ENCODE results near the gene NCS1. TPM values are rescaled to one million over a fixed set of nuclear protein-coding genes. Genes with fewer than 3 reads are reported as not detected.
A peak's percentile ranks its signal among the peaks of the same experiment; 100 is the strongest.

NCS1 gene
- total RNA-seq, 1 donor from 2014 or later = 37.7 TPM

DNA sequence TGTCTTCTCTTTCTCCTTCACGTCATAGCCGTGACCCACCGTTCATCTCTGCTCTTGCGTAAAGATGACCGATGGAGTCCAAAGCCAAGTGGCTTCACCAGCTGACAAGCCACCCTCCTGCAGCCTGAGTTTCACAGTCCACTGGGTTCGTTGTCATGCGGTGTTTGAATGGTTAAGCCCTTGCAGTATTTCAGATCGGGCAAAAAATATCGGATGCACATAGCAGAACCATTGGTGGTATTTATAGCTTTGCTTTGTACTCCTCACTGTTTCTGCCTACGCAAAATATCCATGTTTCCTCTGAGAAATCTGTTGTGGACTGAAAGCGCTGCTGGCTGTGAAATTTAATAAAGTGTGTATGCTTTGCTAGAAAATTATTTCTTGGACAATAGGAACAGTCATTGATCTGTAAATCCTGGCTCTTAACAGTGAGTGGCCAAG is 34.5 kb upstream of the NCS1 start:
- Mint-ChIP-seq H3K27me3 (ENCODE audit: unreplicated experiment) (no peaks in the 10 kb centered on the region), H3K4me1 (ENCODE audit: unreplicated experiment) (peaks cover 14% of the 10 kb centered on the region), H3K27ac (ENCODE audit: unreplicated experiment) (peak overlapping the region; percentile 66), H3K36me3 (ENCODE audit: unreplicated experiment) (peaks cover 22% of the 10 kb centered on the region), H3K4me3 (ENCODE audit: unreplicated experiment) (no peak overlapping the region), H3K9me3 (ENCODE audit: unreplicated experiment) (no peaks in the 10 kb centered on the region)
- no peak for DNase-seq (ENCODE audit: extremely low spot score, unreplicated experiment)
- TF ChIP-seq CTCF (IDR thresholded peaks at IDR 0.05) = no peak

DNA sequence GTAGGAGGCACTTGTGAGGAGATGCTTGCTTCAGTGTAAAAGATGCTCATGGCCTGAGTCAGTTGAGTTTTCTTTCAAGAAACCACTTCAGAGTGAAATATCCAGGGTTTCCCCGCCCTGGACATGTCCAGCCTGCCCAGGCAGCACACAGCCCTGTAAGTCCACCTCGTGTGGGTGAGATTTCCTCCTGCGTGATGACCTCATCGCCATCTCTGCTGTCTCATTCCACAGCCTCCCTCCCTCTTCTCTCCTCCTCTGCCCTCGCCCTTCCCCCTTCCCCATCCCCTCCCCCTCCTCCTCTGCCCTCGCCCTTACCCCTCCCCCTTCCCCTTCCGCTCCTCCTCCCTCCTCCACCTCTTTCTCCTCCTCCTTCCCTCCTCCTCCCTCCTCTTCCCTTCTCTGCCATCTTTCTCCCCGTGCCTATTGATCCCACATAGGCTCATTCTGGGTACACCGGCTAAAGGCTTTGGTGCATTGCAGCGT is 34.0 kb upstream of the NCS1 start:
- no peak for TF ChIP-seq CTCF (IDR thresholded peaks at IDR 0.05)
- Mint-ChIP-seq H3K27me3 (ENCODE audit: unreplicated experiment) (no peaks in the 10 kb centered on the region), H3K4me1 (ENCODE audit: unreplicated experiment) (peaks cover 14% of the 10 kb centered on the region), H3K9me3 (ENCODE audit: unreplicated experiment) (no peaks in the 10 kb centered on the region), H3K27ac (ENCODE audit: unreplicated experiment) (peak overlapping the region; percentile 66), H3K4me3 (ENCODE audit: unreplicated experiment) (no peak overlapping the region), H3K36me3 (ENCODE audit: unreplicated experiment) (peaks cover 17% of the 10 kb centered on the region)
- no peak for DNase-seq (ENCODE audit: extremely low spot score, unreplicated experiment)

DNA sequence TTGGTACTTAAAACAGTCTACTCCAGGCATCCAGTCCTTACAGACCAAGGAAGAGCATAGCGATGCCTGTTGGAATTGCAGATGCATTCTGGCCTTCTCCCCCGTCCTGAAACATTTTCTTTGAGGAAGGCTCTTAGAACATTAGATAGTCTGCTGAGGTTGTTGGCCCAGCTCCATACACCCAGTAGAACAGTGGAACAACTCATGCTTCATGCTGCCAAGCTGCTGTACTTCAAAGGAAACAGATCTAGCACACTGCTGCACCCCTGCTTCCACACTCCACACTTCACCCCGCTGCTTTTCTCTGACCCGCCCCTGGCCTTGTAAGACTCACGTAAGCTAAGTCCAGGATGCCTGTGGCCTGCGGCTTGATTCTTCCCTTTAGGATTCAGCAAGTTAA is 33.4 kb upstream of the NCS1 start:
- no peak for DNase-seq (ENCODE audit: extremely low spot score, unreplicated experiment)
- Mint-ChIP-seq H3K4me3 (ENCODE audit: unreplicated experiment) (no peak overlapping the region), H3K36me3 (ENCODE audit: unreplicated experiment) (peaks cover 12% of the 10 kb centered on the region), H3K9me3 (ENCODE audit: unreplicated experiment) (no peaks in the 10 kb centered on the region), H3K27ac (ENCODE audit: unreplicated experiment) (peak overlapping the region; percentile 16), H3K27me3 (ENCODE audit: unreplicated experiment) (no peaks in the 10 kb centered on the region), H3K4me1 (ENCODE audit: unreplicated experiment) (peaks cover 17% of the 10 kb centered on the region)
- TF ChIP-seq CTCF (IDR thresholded peaks at IDR 0.05) = no peak

DNA sequence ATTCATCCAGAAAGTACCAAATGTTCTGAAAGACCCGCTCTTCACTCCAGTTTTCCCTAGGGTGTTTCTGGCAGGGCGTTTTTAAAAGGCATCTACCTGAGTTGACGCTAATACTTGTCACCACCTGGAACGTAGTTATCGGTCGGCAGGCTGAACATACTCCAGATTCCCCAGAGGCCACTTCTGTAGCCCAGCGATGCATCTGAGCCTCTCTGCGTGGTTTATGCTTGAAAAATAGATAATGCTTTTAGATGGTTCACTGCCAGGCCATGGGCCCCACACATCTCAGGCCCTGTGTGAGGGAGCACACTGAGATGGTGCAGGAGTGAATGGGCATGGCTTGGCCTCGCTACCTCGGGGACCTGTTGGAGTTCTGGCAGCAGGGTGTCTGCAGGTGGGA is 33.0 kb upstream of the NCS1 start:
- H3K27me3 Mint-ChIP-seq (ENCODE audit: unreplicated experiment) = no peaks in the 10 kb centered on the region
- H3K27ac Mint-ChIP-seq (ENCODE audit: unreplicated experiment) = no peak overlapping the region
- peaks cover 12% of the 10 kb centered on the region for H3K36me3 Mint-ChIP-seq (ENCODE audit: unreplicated experiment)
- DNase-seq (ENCODE audit: extremely low spot score, unreplicated experiment) = no peak
- H3K4me3 Mint-ChIP-seq (ENCODE audit: unreplicated experiment) = no peak overlapping the region
- TF ChIP-seq CTCF (IDR thresholded peaks at IDR 0.05) = no peak
- H3K9me3 Mint-ChIP-seq (ENCODE audit: unreplicated experiment) = no peaks in the 10 kb centered on the region
- peaks cover 20% of the 10 kb centered on the region for H3K4me1 Mint-ChIP-seq (ENCODE audit: unreplicated experiment)

- H3K9me3 Mint-ChIP-seq (ENCODE audit: unreplicated experiment) = no peaks in the 10 kb centered on the region
- peaks cover 7% of the 10 kb centered on the region for H3K27me3 Mint-ChIP-seq (ENCODE audit: unreplicated experiment)
- H3K36me3 Mint-ChIP-seq (ENCODE audit: unreplicated experiment) = peaks cover 2% of the 10 kb centered on the region
- no peak overlapping the region for H3K4me3 Mint-ChIP-seq (ENCODE audit: unreplicated experiment)
- TF ChIP-seq CTCF (IDR thresholded peaks at IDR 0.05) = no peak
- peaks cover 20% of the 10 kb centered on the region for H3K4me1 Mint-ChIP-seq (ENCODE audit: unreplicated experiment)
- H3K27ac Mint-ChIP-seq (ENCODE audit: unreplicated experiment) = no peak overlapping the region
- DNase-seq (ENCODE audit: extremely low spot score, unreplicated experiment) = no peak
Measured at GRCh38 chr9:130140706-130141105, 31.5 kb upstream of the NCS1 start.
